HG03175 (cell line): ENCODE results near the gene HUNK.
"Not testable (repeated sequence)": the region's sequence is repeated elsewhere in the genome, so short reads cannot be mapped to it uniquely, and the experiment has no call there.

Source experiments
- ATAC-seq: cut with Tn5 transposase; IDR thresholded peaks from one replicate; pipeline ENCODE4 v1.9.1; 2021; ENCODE audit warnings: mild to moderate bottlenecking, moderate library complexity; ENCODE audit not compliant: unreplicated experiment

HUNK gene

DNA sequence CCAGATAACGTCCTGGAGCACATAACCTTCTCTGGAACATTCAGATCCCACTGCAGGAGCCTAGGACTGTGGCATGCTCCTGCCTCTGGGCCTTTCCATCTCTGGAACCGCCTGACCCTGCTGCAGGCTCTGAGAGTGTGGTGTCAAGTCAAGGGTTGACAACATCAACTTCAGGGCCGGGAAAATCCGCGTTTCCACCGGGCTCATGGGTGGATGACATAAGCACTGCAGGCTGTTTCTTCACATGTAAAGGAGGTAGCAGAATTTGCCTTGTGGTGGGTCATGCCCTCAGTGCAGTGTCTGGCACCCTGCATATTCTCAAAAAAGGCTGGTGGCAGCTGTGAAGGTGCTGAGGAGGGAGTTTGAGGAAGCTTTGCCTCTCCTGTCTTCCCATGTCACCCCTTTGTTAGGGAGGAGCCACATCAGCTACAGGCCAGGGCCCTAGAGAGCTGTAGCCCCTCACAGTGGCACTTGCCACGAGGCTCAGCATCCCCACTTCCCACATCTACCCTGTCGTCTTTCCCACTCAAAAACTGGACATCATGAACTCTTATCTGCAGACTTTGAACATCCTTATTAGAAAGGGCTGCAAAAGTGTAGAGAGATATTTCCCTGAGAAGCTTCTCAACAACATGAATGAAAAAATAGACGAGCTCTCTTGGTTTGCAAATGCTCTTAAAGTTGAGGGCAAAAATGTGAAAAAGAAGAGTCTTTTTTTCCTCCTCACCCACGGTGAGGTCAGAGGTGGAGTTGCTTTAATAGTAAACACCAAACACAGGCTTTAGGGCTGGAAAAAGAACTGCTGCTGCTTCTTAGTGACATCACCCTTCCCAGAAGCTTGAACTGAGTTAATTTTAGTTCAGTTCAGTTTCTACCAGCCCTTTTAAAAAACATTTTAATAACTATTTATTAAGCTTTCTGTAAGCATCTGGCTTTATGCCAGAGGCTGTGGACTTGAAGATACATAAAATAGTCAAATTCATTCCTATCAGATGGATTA lies 121.3 kb downstream of the HUNK start:
- ATAC-seq = no peak

DNA sequence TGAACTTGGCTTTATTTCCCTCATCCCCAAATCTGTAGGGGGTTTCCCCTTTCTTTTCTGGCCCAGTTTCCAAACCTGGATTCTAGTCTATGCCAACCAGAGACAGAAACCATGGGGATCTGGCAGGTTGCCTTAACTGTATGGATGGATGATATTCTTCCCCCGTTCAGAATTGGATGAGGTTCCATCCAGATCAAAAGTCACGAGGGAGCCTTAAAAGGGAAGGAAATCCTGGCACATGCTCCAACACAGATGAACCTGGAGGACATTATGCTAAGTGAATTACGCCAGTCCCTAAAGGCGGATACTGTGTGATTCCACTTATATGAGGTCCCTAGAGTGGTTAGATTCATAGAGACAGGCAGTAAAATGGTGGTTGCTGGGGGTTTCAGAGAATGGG lies 124.4 kb downstream of the HUNK start:
- ATAC-seq = no peak

DNA sequence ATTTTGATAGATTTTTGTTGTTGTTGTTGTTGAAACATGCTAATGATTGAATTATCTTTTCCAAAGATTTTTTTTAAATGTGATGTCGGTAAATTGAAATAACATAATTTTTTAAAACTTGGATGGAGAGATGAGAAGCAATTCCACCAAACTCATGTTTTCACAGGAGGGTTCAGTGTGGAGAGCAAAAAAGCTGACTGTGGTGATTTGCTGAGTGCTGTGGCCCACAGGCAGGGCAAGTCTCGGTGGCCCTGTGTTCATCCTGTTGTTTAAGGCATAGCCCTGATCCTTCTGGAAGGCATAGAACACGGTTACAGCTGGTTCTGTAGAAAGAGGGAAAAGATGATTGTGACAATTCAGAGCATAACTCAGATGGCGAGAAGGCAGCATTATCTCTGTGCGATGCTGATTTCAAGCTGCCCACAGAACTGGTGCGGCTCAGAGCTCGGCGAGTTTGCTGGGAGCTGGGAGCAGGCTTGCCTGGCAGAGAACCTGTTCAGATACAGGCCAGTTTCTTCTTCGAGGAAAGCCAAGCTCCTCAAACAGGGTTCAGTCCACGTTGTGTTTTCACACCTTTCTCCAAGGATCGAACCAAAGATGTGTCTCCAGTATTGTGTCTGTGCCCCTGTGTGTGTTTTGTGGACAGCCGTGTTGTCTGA lies 127.1 kb downstream of the HUNK start:
- no peak for ATAC-seq

DNA sequence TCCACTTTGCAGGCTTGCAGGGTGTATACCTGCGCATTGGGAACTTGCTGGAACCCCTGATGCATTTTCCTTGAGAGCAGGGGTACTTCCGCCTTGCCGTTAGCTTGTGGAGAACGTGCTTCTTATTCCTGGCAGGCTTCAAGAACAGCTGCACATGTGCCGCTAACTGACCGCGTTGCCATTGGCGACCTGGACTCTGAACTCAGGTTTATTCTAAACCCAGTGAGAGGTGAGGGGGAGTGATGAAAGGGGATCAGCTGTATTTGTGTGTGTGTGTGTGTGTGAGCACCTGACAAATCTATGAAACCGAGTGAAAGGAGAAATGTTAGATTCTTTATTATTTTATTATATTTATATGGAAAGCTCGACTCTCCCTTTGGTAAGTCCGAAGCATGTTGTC lies 128.6 kb downstream of the HUNK start:
- ATAC-seq = no peak

DNA sequence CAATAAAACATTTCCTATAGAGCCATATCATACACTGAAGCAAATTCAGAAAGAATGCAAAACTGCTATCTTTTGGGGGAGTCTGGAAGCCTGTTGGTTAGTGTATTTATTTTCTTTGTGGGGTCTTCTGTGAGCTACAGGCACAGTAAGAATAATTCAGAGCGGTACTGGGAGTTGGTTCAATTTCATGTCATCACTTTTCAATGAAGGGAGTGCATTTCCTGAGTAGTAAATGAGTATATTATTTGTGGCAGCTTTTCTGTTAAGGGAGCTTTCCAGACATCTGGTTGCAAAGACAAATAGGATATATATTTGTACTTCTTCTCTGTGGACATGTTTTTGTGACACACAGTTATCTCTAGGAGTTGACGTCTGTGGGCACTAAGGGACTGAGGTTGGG lies 130.6 kb downstream of the HUNK start:
- no peak for ATAC-seq

DNA sequence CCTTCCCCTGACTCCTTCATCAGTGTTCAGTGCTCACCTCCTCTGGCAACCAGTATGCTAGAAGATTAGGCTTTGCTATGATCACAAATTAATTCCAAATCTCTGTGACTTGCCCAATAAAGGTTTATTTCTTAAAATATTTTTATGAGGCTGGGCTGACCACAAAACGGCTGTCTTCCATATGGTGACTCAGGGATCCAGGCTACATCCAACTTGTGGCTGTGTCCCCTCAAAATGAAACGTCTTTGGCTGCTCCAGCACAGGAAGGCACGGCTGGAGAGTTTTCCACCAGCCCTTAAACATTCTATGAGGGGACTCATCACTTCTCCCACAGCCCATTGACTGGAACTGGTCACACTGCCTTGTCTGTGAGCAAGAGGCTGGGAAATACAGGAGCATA lies 131.5 kb downstream of the HUNK start:
- no peak for ATAC-seq

DNA sequence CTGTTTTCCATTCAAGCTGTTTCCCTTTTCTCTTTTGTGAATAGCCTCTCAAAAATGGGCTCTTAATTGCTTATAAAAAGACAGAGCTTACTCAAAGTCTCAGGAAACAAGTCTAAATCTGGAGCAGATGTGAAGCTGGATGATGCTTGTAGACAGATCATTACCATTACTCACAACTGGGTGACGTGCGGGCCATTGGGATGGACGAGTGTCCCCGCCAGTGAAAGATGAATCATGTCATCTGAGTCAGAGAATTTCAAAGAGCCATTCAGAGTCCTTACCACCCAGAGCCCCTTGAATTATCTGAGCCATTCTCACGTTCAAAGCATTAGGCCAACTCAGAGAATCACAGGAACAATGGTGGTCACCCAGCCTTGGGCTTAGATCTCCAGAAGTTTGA lies 134.6 kb downstream of the HUNK start:
- ATAC-seq = no peak

DNA sequence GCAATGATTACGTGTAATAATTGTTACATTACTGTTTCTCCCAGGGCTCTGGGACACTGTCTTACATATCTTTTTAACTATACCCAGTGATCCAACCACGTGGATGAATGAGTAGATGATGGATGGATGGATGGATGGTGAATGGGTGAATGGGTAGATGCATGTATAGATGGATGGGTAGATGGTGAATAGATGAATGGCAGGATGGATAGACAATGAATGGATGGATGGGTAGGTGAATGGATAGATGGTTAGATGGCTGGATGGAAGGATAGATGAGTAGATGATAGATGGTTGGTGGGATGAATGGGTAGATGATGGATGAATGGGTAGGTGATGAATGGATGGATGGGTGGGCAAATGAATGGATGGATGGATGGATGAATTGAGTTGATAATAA lies 135.9 kb downstream of the HUNK start:
- ATAC-seq = no peak

DNA sequence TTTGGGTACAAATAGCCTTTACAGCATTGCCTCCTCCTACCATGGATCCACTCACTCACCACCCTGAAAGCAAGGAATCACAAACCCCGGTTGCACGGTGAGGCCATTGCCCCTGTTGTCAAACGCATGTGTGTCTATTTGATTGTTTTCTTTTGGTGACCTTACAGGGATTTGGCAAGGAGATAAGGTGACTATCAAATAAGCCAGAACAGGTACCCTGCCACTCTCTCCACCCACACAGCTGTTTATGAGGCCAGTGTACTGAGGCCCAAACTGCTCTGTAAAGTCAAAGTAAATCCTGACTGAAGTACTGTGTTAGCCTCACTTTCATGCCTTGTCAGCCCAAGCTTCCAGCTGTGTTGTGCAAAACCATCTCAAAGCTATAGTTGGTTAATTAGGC lies 136.4 kb downstream of the HUNK start:
- no peak for ATAC-seq

DNA sequence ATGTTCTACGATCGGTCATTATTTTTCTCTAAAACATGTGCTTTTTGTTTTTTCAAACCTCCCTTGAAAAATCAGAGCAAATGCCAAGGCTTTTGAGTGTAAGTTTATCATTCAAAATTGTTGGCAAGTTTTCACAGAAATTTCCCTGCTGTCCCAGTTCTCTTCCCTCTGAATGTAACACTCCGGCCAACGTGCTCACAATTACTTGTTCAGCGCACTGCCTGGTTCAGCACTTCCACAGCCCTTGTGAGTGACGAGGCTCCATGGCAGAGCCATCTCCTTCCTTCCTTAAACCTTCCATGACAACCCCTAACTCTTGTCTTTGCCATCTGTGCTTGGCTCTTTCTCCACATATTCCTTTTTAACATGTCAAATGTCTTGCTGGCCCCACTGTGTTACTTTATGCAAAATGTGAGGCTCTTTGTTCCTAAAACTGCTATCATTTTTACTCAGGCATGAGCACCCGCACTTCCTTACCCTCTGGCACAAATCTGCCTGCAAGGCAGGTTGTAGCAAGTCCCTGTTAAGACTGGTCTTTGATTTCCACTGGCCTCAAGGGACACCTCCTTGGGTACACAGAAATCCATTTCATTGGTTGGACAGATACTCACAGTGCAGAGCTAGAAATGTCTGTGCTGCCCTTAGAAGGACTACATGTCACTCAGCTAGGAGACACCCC lies 142.8 kb downstream of the HUNK start:
- no peak for ATAC-seq

DNA sequence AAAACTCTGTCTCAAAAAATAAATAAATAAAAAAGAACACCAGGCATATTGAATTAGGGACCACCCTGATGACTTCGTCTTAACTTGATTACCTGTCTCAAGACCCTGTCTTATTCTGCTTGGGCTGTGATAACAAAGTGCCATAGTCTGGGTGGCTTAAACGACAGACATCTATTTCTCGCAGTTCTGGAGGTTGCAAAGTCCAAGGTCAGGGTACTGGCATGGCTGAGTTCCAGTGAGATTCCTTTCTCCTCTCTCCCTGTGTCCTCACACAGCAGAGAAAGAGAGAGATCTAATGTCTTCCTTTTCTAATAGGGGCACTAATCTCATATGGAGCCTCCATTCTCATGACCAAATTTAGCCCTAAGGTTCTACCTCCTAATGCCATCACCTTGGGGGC lies 145.6 kb downstream of the HUNK start:
- ATAC-seq = no peak

DNA sequence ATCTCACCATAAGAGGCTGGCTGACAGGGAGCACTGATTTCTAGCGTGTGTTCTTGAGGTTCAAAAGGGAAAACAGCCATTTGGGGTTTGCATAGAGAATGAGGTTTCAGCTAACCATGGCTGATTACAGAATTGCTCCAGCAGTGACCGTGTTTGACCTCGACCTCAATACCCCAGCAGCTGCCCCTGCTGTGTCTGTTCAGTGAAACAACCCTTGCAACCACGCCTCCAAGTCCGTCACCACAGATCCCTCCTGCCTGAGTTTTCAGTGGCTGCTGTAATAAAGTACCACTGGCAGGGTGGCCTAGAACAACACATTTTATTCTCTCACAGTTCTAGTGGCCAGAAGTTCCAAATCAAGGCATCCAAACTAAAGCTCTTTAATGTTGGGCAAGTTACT lies 147.7 kb downstream of the HUNK start:
- no peak for ATAC-seq

DNA sequence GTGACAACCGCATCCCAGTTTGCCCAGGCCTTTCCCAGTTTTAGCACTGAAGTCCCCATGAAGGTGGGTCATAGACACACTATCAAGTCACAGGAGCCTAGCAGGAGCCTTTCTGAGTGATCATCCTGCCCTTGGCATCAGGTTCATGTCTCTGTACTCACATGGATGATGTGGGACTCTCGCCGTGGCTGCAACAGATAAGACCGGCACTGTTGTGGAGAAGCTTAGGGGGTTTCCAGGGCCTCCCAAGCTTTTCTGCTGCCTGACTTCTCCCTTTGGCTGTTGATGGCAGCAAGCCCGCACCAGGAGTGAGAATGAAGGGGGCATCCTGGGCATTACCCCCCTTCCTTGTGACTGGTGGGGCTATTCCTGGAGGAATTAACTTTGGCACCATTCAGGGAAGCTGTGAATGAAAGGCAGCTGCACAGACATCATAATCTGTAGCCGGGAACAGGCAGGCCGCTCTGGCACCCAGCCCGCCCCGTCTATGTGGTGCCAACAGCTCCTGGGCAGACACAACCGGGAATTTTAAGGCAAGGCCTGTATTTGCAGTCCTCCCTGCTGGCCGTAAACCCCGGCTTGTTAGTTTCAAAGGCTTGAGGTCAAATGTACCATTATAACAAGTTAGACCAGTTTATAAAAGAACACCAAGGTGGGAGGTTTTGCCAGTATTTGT lies 148.6 kb downstream of the HUNK start:
- no peak for ATAC-seq

DNA sequence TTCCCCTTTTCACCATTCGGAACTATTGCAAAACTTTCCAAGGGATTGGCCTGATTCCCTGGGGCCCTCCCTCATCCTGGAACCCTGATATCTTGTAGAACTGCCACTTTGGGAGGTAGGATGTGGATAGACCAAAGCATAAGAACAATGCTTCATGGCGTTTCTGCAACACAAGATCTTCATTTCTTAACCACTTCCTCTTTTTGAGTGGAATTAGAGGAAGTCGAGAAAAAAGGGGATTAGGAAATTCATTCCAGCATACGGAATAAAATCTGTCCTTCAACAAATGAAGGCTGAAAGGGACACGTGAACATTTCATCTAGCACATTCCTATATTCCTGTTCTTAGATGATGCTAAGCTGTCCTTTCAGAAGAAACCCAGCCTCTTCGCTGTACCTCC lies 149.3 kb downstream of the HUNK start:
- no peak for ATAC-seq

DNA sequence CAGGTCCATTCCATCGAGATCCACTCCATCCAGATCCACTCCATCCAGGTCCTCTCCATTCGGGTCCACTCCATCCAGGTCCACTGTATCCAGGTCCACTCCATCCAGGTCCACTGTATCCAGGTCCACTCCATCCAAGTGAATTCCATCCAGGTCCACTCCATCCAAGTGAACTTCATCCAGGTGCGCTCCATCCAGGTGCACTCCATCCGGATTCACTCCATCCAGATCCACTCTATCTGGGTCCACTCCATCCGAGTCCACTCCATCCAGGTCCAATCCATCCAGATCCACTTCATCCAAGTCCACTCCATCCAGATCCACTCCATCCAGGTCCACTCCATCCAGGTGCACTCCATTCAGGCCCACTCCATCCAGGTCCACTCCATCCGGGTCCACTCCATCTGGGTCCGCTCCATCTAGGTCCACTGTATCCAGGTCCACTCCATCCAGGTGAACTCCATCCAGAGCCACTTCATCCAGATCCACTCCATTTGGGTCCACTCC lies 157.4 kb downstream of the HUNK start:
- no peak for ATAC-seq

DNA sequence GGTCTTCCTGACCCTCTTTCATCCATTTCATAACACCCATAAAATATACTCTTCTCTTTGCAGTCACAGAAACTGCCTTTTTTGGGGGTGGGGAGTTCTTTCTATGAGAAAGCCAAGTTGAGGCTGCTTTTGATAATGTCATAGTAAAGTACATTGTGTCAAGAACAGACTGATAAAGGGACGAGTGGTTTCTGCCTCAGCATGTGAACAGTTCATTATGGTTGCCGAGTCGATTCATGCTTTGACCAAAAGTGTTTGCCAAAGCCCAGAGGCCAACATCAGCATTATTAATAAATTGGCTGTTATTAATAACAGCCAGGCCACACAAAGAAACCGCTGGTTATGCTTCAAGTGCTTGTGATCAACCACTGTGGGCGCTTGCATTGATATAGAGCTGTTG lies 162.0 kb downstream of the HUNK start:
- ATAC-seq = no peak

DNA sequence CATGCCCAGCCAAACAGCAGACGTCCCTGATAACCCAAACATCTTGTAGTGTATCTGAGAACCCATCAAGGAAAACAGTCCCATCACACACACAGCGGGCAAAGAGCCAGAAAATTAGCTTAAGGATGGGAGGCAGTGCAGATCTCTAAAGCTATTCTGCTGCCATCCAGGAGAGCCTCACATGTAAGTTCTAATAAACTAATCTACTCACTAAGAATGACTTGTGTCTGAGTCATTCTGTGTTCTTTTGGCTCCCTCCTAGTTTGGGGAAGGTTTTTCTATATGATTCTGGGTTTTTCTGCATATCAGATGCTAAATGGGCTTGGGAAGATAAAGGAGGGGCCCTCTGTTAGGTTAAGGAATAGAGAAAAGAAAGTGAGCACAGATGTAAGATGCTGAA lies 162.8 kb downstream of the HUNK start:
- no peak for ATAC-seq

DNA sequence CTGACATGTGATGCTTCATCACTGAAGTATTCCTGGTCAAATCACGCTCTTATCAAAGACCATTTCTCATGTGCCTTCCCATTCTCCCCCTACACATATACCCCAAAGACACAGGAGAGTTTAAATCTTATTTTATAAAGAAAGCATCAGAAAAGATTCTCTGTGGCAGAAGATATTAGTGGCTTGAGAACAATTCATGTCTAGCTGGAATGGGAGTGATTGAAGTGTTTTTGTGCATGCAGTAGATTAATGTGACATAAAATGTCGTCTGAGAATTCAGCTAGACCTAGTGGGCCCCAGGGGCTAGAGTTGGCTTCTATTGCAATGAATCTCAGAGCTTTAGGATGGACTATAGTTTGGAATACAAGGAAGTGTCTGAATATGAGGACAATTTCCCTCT lies 163.9 kb downstream of the HUNK start:
- no peak for ATAC-seq

DNA sequence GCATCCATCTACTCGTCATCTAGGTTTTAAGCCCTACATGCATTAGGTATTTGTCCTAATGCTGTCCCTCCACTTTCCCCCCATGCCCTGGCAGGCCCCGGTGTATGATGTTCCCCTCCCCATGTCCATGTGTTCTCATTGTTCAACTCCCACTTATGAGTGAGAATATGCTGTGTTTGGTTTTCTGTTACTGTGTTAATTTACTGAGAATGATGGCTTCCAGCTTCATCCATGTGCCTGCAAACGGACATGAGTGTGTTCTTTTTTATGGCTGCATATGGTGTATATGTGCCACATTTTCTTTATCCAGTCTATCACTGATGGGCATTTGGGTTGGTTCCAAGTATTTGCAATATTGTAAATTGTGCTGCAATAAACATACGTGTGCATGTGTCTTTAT lies 165.9 kb downstream of the HUNK start:
- ATAC-seq = not testable (repeated sequence)

DNA sequence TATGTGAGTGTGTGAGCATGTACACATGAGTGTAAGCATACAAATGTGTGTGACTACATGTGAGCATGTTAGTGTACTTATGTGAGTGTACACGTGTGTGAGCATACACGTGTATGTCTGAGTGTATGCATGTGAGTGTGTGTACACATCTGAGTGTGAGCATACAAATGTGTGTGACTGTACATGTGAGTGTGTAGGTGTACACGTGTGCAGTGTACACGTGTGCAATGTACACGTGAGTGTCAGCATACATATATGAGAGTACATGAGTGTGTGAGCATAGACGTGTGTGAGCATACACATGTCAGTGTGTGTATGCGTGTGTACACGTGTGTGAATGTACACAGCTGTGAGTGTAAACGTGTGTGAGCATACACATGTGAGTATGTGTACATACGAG lies 170.6 kb downstream of the HUNK start:
- ATAC-seq = no peak
